22Rv1 (cell line): Measurements from ENCODE around the gene NUCKS1.

ENCODE experiments used
- H3K27ac ChIP-seq: fragments of 450-650 bp; 2 replicates; pipeline ENCODE4 v1.5.1; 2017
- CTCF ChIP-seq: fragments of 450-650 bp; IDR thresholded peaks from 2 replicates; pipeline ENCODE4 v1.5.1; 2017; ENCODE audit warnings: mild to moderate bottlenecking
- ZFX ChIP-seq: fragments of 450-650 bp; IDR thresholded peaks from 2 replicates; pipeline ENCODE4 v1.6.1; 2017; ENCODE audit warnings: antibody characterized with exemption, borderline replicate concordance

NUCKS1 gene

GRCh38 chr1:205699416-205699815 is 50.6 kb downstream of the NUCKS1 start:
- peak overlapping the region; percentile 91 for H3K27ac ChIP-seq
- TF ChIP-seq ZFX (no peak), CTCF (no peak)

GRCh38 chr1:205698921-205699320 is 51.1 kb downstream of the NUCKS1 start:
- peak overlapping the region; percentile 91 for H3K27ac ChIP-seq
- no peak for TF ChIP-seq ZFX
- TF ChIP-seq CTCF, result no peak

GRCh38 chr1:205693421-205693991 is 56.5 kb downstream of the NUCKS1 start:
- no peak for TF ChIP-seq CTCF
- no peak for TF ChIP-seq ZFX
- no peak overlapping the region for H3K27ac ChIP-seq

GRCh38 chr1:205692423-205692822 is 57.6 kb downstream of the NUCKS1 start:
- no peak overlapping the region for H3K27ac ChIP-seq
- no peak for TF ChIP-seq CTCF

- TF ChIP-seq CTCF, result no peak
- no peak for TF ChIP-seq ZFX
- H3K27ac ChIP-seq, result no peak overlapping the region
Measured at GRCh38 chr1:205690122-205690756, 59.7 kb downstream of the NUCKS1 start.

- H3K27ac ChIP-seq, result no peak overlapping the region
- TF ChIP-seq CTCF, result no peak
- TF ChIP-seq ZFX, result no peak
Measured at GRCh38 chr1:205689479-205689878, 60.5 kb downstream of the NUCKS1 start.

GRCh38 chr1:205688171-205689080 is 61.6 kb downstream of the NUCKS1 start:
- H3K27ac ChIP-seq, result peak overlapping the region; percentile 7; the same call in 1 of the 2 replicates
- TF ChIP-seq ZFX, result no peak
- no peak for TF ChIP-seq CTCF
